Psoas muscle (tissue), 8 donors: Measurements from ENCODE around the gene CPE. TPM values are rescaled to one million over a fixed set of nuclear protein-coding genes. Genes with fewer than 3 reads are reported as not detected.

ENCODE experiments used
- ATAC-seq, 4 donors: fragments of 200-7000 bp; cut with Tn5 transposase; one replicate each; pipeline ENCODE4 v1.9.1; 2020; ENCODE audit warnings: moderate library complexity in 3 of 4, mild to moderate bottlenecking in 2 of 4
- DNase-seq, 2 donors: peaks; one replicate each; pipeline ENCODE4 v3.0.0-alpha.2; 2020
- H3K27ac ChIP-seq: fragments of 200-600 bp; one replicate; pipeline ENCODE4 v1.8.0; 2022
- H3K27me3 ChIP-seq, 3 donors: fragments of 200-600 bp in 1 of 3; one replicate each; pipeline versions ENCODE4 v1.6.1 to v1.8.0; 2013 to 2022; ENCODE audit warnings: low read length in 2 of 3, mild to moderate bottlenecking in 2 of 3, moderate library complexity in 1 of 3; ENCODE audit not compliant: insufficient read depth in 3 of 3
- H3K36me3 ChIP-seq, 2 donors: fragments of 200-600 bp in 1 of 2; one replicate each; pipeline versions ENCODE4 v1.6.1 to v1.8.0; 2013 to 2022; ENCODE audit warnings: low read depth in 1 of 2, mild to moderate bottlenecking in 1 of 2, moderate library complexity in 1 of 2; ENCODE audit not compliant: insufficient read depth in 1 of 2
- H3K4me1 ChIP-seq: fragments of 200-600 bp; one replicate; pipeline ENCODE4 v1.8.0; 2022
- H3K4me3 ChIP-seq: fragments of 200-600 bp; one replicate; pipeline ENCODE4 v1.8.0; 2022; ENCODE audit warnings: mild to moderate bottlenecking
- H3K9me3 ChIP-seq: fragments of 200-600 bp; one replicate; pipeline ENCODE4 v1.8.0; 2022
- CTCF ChIP-seq: fragments of 200-600 bp; IDR thresholded peaks from one replicate; pipeline ENCODE4 v1.8.0; 2022; ENCODE audit warnings: antibody characterized with exemption
- WGBS, 3 donors: extraction: QIAGEN DNeasy Blood & Tissue Kit; methylation state at CpG; one replicate each; pipeline versions ENCODE4 v1.1.6 to v1.1.7; 2013; 5-methylcytosine and 5-hydroxymethylcytosine counted together
- intact Hi-C, 2 donors: fragments of 100-400 bp; cut with DNase I; formaldehyde crosslinking; loops; one replicate each; pipeline versions ENCODE4 v1.11.0 to v1.14.2; 2022
- polyA plus RNA-seq, 3 donors: library from polyadenylated mRNA; stranded (reverse); fragments of 200-250 nt; gene quantifications; one replicate each; pipeline ENCODE4 v1.2.3, GENCODE V29; 2013
- total RNA-seq, 4 donors: library from RNA; stranded (reverse); fragmentation: NEBNext Ultra II Directional in 2 of 4; extraction: Animal tissue kit (Norgen Biotek cat#: 25700) in 2 of 4; gene quantifications; one replicate each; pipeline versions ENCODE4 v1.2.1 to v1.2.4, GENCODE V29; 2021 to 2023
- donor health status: healthy with polysubstance abuse.
- donor health status: DM: no; HTN: no; CAD: no; lungs with moderate emphysema.
- donor health status: Bipolar disorder and iron deficiency.
- donor health status: healthy.
- donor health status: DM: yes; HTN: yes; CAD: no.
- donor health status: DM: no; HTN: no; CAD: no.
- donor health status: DM: no; HTN: no; CAD: no.
- donor health status: DM: yes; HTN: yes; CAD: no.

Gene CPE
- total and polyA plus RNA-seq, 7 donors: 9.4 to 34.8 (median 12.2) TPM

DNA sequence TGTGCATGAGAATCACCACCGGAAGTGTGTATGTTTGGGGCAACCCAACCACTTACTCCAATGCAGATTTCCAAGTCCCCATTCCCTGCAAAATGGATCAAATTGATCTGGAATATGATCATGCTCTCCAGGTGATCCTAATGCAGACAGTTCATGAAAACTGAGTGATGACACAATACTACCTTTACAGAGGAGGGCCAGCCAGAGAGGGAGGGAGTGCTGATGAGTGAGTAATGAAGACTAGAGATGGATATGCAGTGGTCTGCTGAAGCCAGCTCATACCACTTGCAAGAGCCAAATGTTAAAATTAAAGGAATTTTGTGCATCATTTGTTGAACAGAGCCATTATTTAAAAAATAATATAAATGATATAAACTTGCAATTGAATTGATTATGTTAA is 10.2 kb upstream of the CPE start:
- no peaks in the 10 kb centered on the region for H3K36me3 ChIP-seq
- DNase-seq (no peak), ATAC-seq (no peak)
- intact Hi-C loops: no loop called here
- no peak overlapping the region for H3K27ac ChIP-seq
- H3K4me3 ChIP-seq: no peak overlapping the region
- no peaks in the 10 kb centered on the region for H3K4me1 ChIP-seq
- no peak for TF ChIP-seq CTCF
- peaks cover 3% of the 10 kb centered on the region for H3K9me3 ChIP-seq
- no peaks in the 10 kb centered on the region for H3K27me3 ChIP-seq
- WGBS, 3 donors: 83 to 97% (median 83%) methylated on average over 1 of the region's 1 CpG

GRCh38 chr4:165369522-165369921 is 9.3 kb upstream of the CPE start:
- no peak for ATAC-seq
- no peak for TF ChIP-seq CTCF
- DNase-seq: no peak
- intact Hi-C loops: no loop called here
- no peaks in the 10 kb centered on the region for H3K27me3 ChIP-seq
- H3K27ac ChIP-seq: no peak overlapping the region
- H3K4me3 ChIP-seq: no peak overlapping the region
- H3K36me3 ChIP-seq: no peaks in the 10 kb centered on the region
- peaks cover 4% of the 10 kb centered on the region for H3K9me3 ChIP-seq
- H3K4me1 ChIP-seq: no peaks in the 10 kb centered on the region
- WGBS, 3 donors: 57 to 76% (median 74%) methylated on average over 5 of the region's 5 CpGs

DNA sequence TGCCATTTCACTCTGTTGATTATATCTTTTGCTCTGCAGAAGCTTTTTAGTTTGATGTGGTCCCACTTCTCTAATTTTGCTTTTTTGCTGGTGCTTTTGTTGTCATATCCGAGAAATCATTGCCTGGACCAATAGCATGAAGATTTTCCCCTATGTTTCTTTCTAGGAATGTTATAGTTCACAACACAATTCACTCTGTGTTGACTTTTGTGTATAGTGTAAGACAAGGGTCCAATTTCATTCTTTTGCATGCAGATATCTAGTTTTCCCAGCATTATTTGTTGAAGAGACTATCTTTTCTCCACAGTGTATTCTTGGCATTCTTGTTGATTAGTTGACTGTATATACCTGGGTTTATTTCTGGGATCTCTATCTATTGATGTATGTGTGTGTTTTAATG is 8.3 kb upstream of the CPE start:
- DNase-seq (no peak), ATAC-seq (no peak)
- Histone ChIP-seq H3K9me3 (peaks cover 11% of the 10 kb centered on the region), H3K4me1 (no peaks in the 10 kb centered on the region), H3K27ac (no peak overlapping the region), H3K36me3 (no peaks in the 10 kb centered on the region), H3K27me3 (no peaks in the 10 kb centered on the region), H3K4me3 (no peak overlapping the region)
- 81 to 93% (median 85%) methylated on average over 1 of the region's 1 CpG for WGBS, 3 donors
- intact Hi-C loops: no loop called here
- no peak for TF ChIP-seq CTCF

GRCh38 chr4:165375465-165375864 is 3.3 kb upstream of the CPE start:
- H3K4me3 ChIP-seq: no peak overlapping the region
- intact Hi-C loops: no loop called here
- no peak for TF ChIP-seq CTCF

GRCh38 chr4:165378398-165378744 is 437 bp upstream of the CPE start:
- DNase-seq (no peak), ATAC-seq (no peak)
- WGBS, 3 donors: 42 to 62% (median 50%) methylated on average over 1 of the region's 1 CpG
- peak overlapping the region; percentile 55 for H3K4me3 ChIP-seq
- TF ChIP-seq CTCF: no peak
- H3K9me3 ChIP-seq: peaks cover 7% of the 10 kb centered on the region
- no peaks in the 10 kb centered on the region for H3K36me3 ChIP-seq
- no peaks in the 10 kb centered on the region for H3K4me1 ChIP-seq
- peak overlapping the region; percentile 24 for H3K27ac ChIP-seq
- intact Hi-C loops: no loop called here
- peaks cover 0 to 34% (median 1%) of the 10 kb centered on the region in 3 donors for H3K27me3 ChIP-seq

More at GRCh38 chr4:165375465-165375864, 3.3 kb upstream of the CPE start:
- no peaks in the 10 kb centered on the region for H3K4me1 ChIP-seq
- H3K36me3 ChIP-seq: no peaks in the 10 kb centered on the region
- no peak for ATAC-seq
- peaks cover 11% of the 10 kb centered on the region for H3K9me3 ChIP-seq
- 78 to 89% (median 89%) methylated on average over 2 of the region's 2 CpGs for WGBS, 3 donors
- peaks cover 0 to 34% (median 1%) of the 10 kb centered on the region in 3 donors for H3K27me3 ChIP-seq
- DNase-seq: no peak
- H3K27ac ChIP-seq: no peak overlapping the region
